Putamen (tissue), 1 donor: Measurements from ENCODE around the gene SLC2A3.
"Not testable (repeated sequence)": the region's sequence is repeated elsewhere in the genome, so short reads cannot be mapped to it uniquely, and the experiment has no call there.

Experiments used
- DNase-seq: peaks from one replicate; pipeline ENCODE4 v3.0.0-alpha.2; 2016; ENCODE audit warnings: low spot score

SLC2A3 gene

GRCh38 chr12:7935590-7936581 is at the start of gene SLC2A3:
Gene SLC2A3, minus strand, starts transcription at chr12:7936187. Its CDS starts 153 bp downstream, at chr12:7936034.
- peak; percentile 74 for DNase-seq

GRCh38 chr12:7984900-7985299 is 48.9 kb upstream of the SLC2A3 start:
- DNase-seq: no peak

- DNase-seq: not testable (repeated sequence)
These were observed 47.5 kb upstream of the SLC2A3 start for GRCh38 chr12:7983460-7983859.

- DNase-seq: not testable (repeated sequence)
These were observed 47.0 kb upstream of the SLC2A3 start for GRCh38 chr12:7983019-7983418.

- not testable (repeated sequence) for DNase-seq
These were observed 46.3 kb upstream of the SLC2A3 start for GRCh38 chr12:7982332-7982735.

- no peak for DNase-seq
These were observed 45.5 kb upstream of the SLC2A3 start for GRCh38 chr12:7981446-7981845.

GRCh38 chr12:7977351-7978124 is 41.6 kb upstream of the SLC2A3 start:
- not testable (repeated sequence) for DNase-seq

- no peak for DNase-seq
These were observed 37.5 kb upstream of the SLC2A3 start for GRCh38 chr12:7973457-7973825.

GRCh38 chr12:7972734-7973456 is 36.9 kb upstream of the SLC2A3 start:
- DNase-seq: no peak

GRCh38 chr12:7972269-7972668 is 36.3 kb upstream of the SLC2A3 start:
- not testable (repeated sequence) for DNase-seq

GRCh38 chr12:7971765-7972164 is 35.8 kb upstream of the SLC2A3 start:
- DNase-seq: not testable (repeated sequence)

- DNase-seq: peak; percentile 70
These were observed 34.7 kb upstream of the SLC2A3 start for GRCh38 chr12:7970475-7971252.

GRCh38 chr12:7966563-7966962 is 30.6 kb upstream of the SLC2A3 start:
- no peak for DNase-seq

GRCh38 chr12:7964669-7965068 is 28.7 kb upstream of the SLC2A3 start:
- not testable (repeated sequence) for DNase-seq

GRCh38 chr12:7961395-7962178 is 25.6 kb upstream of the SLC2A3 start:
- no peak for DNase-seq

GRCh38 chr12:7959701-7960121 is 23.7 kb upstream of the SLC2A3 start:
- no peak for DNase-seq

GRCh38 chr12:7959278-7959677 is 23.3 kb upstream of the SLC2A3 start:
- DNase-seq: no peak

GRCh38 chr12:7954877-7955276 is 18.9 kb upstream of the SLC2A3 start:
- DNase-seq: not testable (repeated sequence)

- DNase-seq: not testable (repeated sequence)
These were observed 18.4 kb upstream of the SLC2A3 start for GRCh38 chr12:7954418-7954817.

- DNase-seq: not testable (repeated sequence)
These were observed 17.9 kb upstream of the SLC2A3 start for GRCh38 chr12:7953912-7954311.
